ENCODE measurements around the gene LRRC14B. TPM values are rescaled to one million over a fixed set of nuclear protein-coding genes. Genes with fewer than 3 reads are reported as not detected.

Gene LRRC14B
- total RNA-seq, 2 experiments from 2014 or later, result 4.9 to 9.2 TPM

DNA sequence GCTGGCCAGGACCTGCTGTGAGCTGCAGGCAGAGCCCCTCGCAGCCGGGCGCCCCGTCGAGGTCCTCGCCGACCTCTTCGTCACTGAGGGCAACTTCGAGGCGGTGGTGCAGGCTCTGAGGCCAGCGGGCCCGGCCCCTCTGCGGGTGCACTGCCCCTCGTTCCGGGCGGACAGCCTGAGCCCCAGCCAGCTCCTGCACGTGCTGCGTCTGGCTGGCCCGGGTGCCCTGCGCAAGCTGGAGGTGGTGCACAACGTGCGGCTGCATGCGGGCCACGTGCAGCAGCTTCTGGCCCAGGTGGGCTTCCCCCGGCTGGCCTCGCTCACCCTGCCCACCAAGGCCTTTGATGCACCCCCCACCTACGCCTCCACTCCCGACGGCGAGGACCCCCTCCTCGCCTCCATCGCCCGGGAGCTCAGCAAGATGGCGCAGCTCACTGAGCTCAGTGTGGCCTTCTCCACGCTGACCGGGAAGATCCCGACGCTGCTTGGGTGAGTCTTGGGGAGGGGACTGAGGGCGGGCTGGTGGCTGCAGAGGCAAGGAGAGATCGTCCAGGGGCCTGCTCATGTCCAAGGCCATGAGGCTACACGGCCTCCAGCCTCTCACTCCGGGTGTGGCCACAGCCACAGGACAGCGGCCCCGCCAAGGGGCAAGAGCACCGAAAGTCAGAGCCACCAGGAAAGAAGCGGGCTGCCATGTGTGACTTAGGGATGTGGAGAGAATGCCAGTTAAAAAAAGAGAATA, 825 bp downstream of the LRRC14B start:
- H3K9me3 ChIP-seq (ENCODE audit: low read length), result no peaks in the 10 kb centered on the region

DNA sequence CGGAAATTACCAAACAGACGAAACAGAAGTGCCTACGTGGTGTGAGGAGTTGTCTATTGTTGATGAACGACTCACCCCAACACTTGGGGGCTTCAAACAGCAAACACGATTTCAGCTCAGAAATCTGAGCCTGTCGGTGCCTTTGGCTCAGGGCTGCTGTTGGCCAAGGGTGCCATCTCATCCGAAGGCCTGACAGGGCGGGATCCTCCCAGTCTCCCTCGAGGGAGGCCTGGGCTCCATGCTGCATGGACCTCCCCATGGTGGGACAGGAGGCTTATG, 1.3 kb downstream of the LRRC14B start:
- no peaks in the 10 kb centered on the region for H3K9me2 ChIP-seq (ENCODE audit: insufficient read depth, low read length)
- no peak for TF ChIP-seq EZH2phosphoT487 (IDR thresholded peaks at IDR 0.05; ENCODE audit: borderline replicate concordance, low read depth, low read length)
- TF ChIP-seq, protein P1, sequence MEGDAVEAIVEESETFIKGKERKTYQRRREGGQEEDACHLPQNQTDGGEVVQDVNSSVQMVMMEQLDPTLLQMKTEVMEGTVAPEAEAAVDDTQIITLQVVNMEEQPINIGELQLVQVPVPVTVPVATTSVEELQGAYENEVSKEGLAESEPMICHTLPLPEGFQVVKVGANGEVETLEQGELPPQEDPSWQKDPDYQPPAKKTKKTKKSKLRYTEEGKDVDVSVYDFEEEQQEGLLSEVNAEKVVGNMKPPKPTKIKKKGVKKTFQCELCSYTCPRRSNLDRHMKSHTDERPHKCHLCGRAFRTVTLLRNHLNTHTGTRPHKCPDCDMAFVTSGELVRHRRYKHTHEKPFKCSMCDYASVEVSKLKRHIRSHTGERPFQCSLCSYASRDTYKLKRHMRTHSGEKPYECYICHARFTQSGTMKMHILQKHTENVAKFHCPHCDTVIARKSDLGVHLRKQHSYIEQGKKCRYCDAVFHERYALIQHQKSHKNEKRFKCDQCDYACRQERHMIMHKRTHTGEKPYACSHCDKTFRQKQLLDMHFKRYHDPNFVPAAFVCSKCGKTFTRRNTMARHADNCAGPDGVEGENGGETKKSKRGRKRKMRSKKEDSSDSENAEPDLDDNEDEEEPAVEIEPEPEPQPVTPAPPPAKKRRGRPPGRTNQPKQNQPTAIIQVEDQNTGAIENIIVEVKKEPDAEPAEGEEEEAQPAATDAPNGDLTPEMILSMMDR (conservative IDR thresholded peaks at IDR 0.05; ENCODE audit: low read length), result no peak
- BruUV-seq (replicated peaks), result no TSS peak
- no peaks in the 10 kb centered on the region for H4K20me1 ChIP-seq (ENCODE audit: insufficient read depth, low read length)
- H3K4me2 ChIP-seq (ENCODE audit: low read length), result peak overlapping the region; percentile 73
- intact Hi-C loops (cut with micrococcal nuclease; ENCODE audit: unreplicated experiment), result no loop called here
- peak overlapping the region; percentile 5 for H3K27ac ChIP-seq (ENCODE audit: low read depth, low read length, poor library complexity, severe bottlenecking)
- H2AFZ ChIP-seq (ENCODE audit: low read length), result no peak overlapping the region
- no peaks in the 10 kb centered on the region; the same call in 1 of the 2 replicates for H3K79me2 ChIP-seq (ENCODE audit: insufficient read depth, low read depth, low read length)
- peaks cover 83% of the 10 kb centered on the region for H3K4me1 ChIP-seq (ENCODE audit: insufficient read depth, low read length, poor library complexity, severe bottlenecking)
- POLR2A ChIA-PET, result interaction anchor here (3.4 kb wide), 1 partner anchor 9 kb away, joined by 28 read pairs; no protein-coding TSS in a partner anchor
- CTCF ChIA-PET (ENCODE audit: unreplicated experiment), result no interaction called here
- no peak for DNase-seq (ENCODE audit: low spot score)
- no peaks in the 10 kb centered on the region for H3K36me3 ChIP-seq (ENCODE audit: insufficient read depth, low read length)
- no peaks in the 10 kb centered on the region for H3K9me3 ChIP-seq (ENCODE audit: low read length)
- H3K4me3 ChIP-seq (ENCODE audit: low read depth, low read length, poor library complexity, severe bottlenecking), result no peak overlapping the region

More for the DNA sequence above, 825 bp downstream of the LRRC14B start:
- H3K4me3 ChIP-seq (ENCODE audit: low read depth, low read length, poor library complexity, severe bottlenecking), result peak overlapping the region; percentile 46
- ChIA-PET CTCF (ENCODE audit: unreplicated experiment) (interaction anchor here (1.5 kb wide), 1 partner anchor 10 kb away, joined by 5 read pairs; no protein-coding TSS in a partner anchor), POLR2A (interaction anchor here (1.0 to 3.4 kb wide), 3 partner anchors 9 to 27 kb away, joined by 3 to 28 read pairs (median 21); partner anchors contain the start of genes CCDC127 and SDHA)
- no TSS peak for BruUV-seq (replicated peaks)
- DNase-seq (ENCODE audit: low spot score), result no peak
- TF ChIP-seq EZH2phosphoT487 (IDR thresholded peaks at IDR 0.05; ENCODE audit: borderline replicate concordance, low read depth, low read length), result no peak
- TF ChIP-seq, protein P1 (conservative IDR thresholded peaks at IDR 0.05; ENCODE audit: low read length), result no peak
- intact Hi-C loops (cut with micrococcal nuclease; ENCODE audit: unreplicated experiment), result loop anchor here (1.0 kb wide), 1 partner anchor 9 kb away; no protein-coding TSS in a partner anchor
- no peaks in the 10 kb centered on the region for H4K20me1 ChIP-seq (ENCODE audit: insufficient read depth, low read length)
- no peak overlapping the region for H2AFZ ChIP-seq (ENCODE audit: low read length)
- no peaks in the 10 kb centered on the region for H3K9me2 ChIP-seq (ENCODE audit: insufficient read depth, low read length)
- no peaks in the 10 kb centered on the region; the same call in 1 of the 2 replicates for H3K79me2 ChIP-seq (ENCODE audit: insufficient read depth, low read depth, low read length)
- H3K4me1 ChIP-seq (ENCODE audit: insufficient read depth, low read length, poor library complexity, severe bottlenecking), result peaks cover 83% of the 10 kb centered on the region
- H3K4me2 ChIP-seq (ENCODE audit: low read length), result peak overlapping the region; percentile 73
- no peaks in the 10 kb centered on the region for H3K36me3 ChIP-seq (ENCODE audit: insufficient read depth, low read length)
- peak overlapping the region; percentile 85 for H3K27ac ChIP-seq (ENCODE audit: low read depth, low read length, poor library complexity, severe bottlenecking)

Data from OCI-LY7 (cell line).